Measurements from ENCODE around the gene KHDC4. TPM values are rescaled to one million over a fixed set of nuclear protein-coding genes. Genes with fewer than 3 reads are reported as not detected.

Gene KHDC4
- total and polyA plus RNA-seq, 9 of the 15 experiments (the other 6 are each of a cell fraction or from before 2014, with no cell fraction given) = 12.1 to 185 (median 65.6) TPM

GRCh38 chr1:155978325-155978972, 44.2 kb upstream of the KHDC4 start, which contains the start of gene ARHGEF2 (continued):
- TF ChIP-seq HES1 (IDR thresholded peaks at IDR 0.05; ENCODE audit: low read depth) (peak; percentile 17; the same call in 1 of the 2 replicates), HOMEZ (CRISPR knock-in tag; IDR thresholded peaks at IDR 0.05) (no peak), NCOR1 (IDR thresholded peaks at IDR 0.05) (0 out of 2 replicates have a peak, but pooled peaks have one; percentile 21), FOXK2 (conservative IDR thresholded peaks at IDR 0.05 in 1 of 2, IDR thresholded peaks at IDR 0.05 in 1 of 2; ENCODE audit: low read depth in 2 of 2) (peak in 1 of 2 experiments; percentile 9; a peak in 1 of 4 replicates), ZBTB1 (CRISPR knock-in tag; IDR thresholded peaks at IDR 0.05; ENCODE audit: borderline replicate concordance, low read depth) (peak; percentile 43; the same call in 1 of the 2 replicates), ZBED1 (IDR thresholded peaks at IDR 0.05) (peak; percentile 59; the same call in 1 of the 2 replicates), TEAD1 (CRISPR knock-in tag; IDR thresholded peaks at IDR 0.05) (no peak), MBD2 (IDR thresholded peaks at IDR 0.05; ENCODE audit: borderline replicate concordance, low read depth) (peak; percentile 63), RBM15 (IDR thresholded peaks at IDR 0.05; ENCODE audit: insufficient read depth, low read length) (no peak), SAP30 (IDR thresholded peaks at IDR 0.05; ENCODE audit: borderline replicate concordance, insufficient read depth, low read depth, low read length, poor library complexity, severe bottlenecking) (peak; percentile 10), TAF9B (IDR thresholded peaks at IDR 0.05; ENCODE audit: partially characterized antibody) (peak; percentile 65), ZNF740 (CRISPR knock-in tag; IDR thresholded peaks at IDR 0.05) (0 out of 2 replicates have a peak, but pooled peaks have one; percentile 20), ZNF740 (tag; IDR thresholded peaks at IDR 0.05) (no peak), MLLT1 (IDR thresholded peaks at IDR 0.05) (peak in 1 of 2 experiments; percentile 19; a peak in 2 of 4 replicates), E2F3 (CRISPR knock-in tag; IDR thresholded peaks at IDR 0.05) (no peak), YBX1 (IDR thresholded peaks at IDR 0.05) (no peak), SNRNP70 (optimal IDR thresholded peaks at IDR 0.05; ENCODE audit: low read depth, low read length) (no peak), TAF1 (IDR thresholded peaks at IDR 0.05; ENCODE audit: control insufficient read depth, extremely low read depth, insufficient read depth, low read length, severe bottlenecking) (peak; percentile 78), SRSF3 (IDR thresholded peaks at IDR 0.05; ENCODE audit: insufficient read depth, low read length) (0 out of 2 replicates have a peak, but pooled peaks have one; percentile 68), ETV1 (tag; conservative IDR thresholded peaks at IDR 0.05; ENCODE audit: low read depth) (peak; percentile 70), ZBTB12 (CRISPR knock-in tag; IDR thresholded peaks at IDR 0.05) (no peak)

All from K562 (cell line).